PFSK-1 (cell line): ENCODE data around the gene WDR76.

Experiments used
- POLR2AphosphoS5 ChIP-seq: IDR thresholded peaks from 2 replicates; pipeline ENCODE4 v1.6.1; 2012; ENCODE audit warnings: low read depth, mild to moderate bottlenecking, control low read depth, low read length, moderate library complexity
- REST ChIP-seq, 2 experiments: IDR thresholded peaks; 2 replicates each; pipeline versions ENCODE4 v1.6.1 to v1.8.0; 2011 to 2012; ENCODE audit warnings: low read depth in 2 of 2, low read length in 2 of 2, control low read depth in 1 of 2, inconsistent platforms in 1 of 2, mild to moderate bottlenecking in 1 of 2, moderate library complexity in 1 of 2; ENCODE audit not compliant: insufficient read depth in 1 of 2
- SIN3A ChIP-seq: IDR thresholded peaks from 2 replicates; pipeline ENCODE4 v1.6.1; 2012; ENCODE audit warnings: mild to moderate bottlenecking, low read length, moderate library complexity, borderline replicate concordance; ENCODE audit not compliant: insufficient read depth
- TAF1 ChIP-seq: IDR thresholded peaks from 2 replicates; pipeline ENCODE4 v1.6.1; 2012; ENCODE audit warnings: low read length, control low read depth, borderline replicate concordance; ENCODE audit not compliant: insufficient read depth

GRCh38 chr15:43800286-43801141 is 26.3 kb upstream of the WDR76 start, which contains the start of gene HYPK:
- TF ChIP-seq REST (IDR thresholded peaks at IDR 0.05; ENCODE audit: insufficient read depth in 1 of 2, low read depth in 2 of 2, low read length in 2 of 2), result no peak; a peak in 1 of 4 replicates
- peak; percentile 89 for TF ChIP-seq POLR2AphosphoS5
- peak; percentile 71; the same call in 1 of the 2 replicates for TF ChIP-seq SIN3A
- TF ChIP-seq TAF1, result peak; percentile 89
